NT2/D1 (cell line): ENCODE data around the gene PTCD1.
"Not testable (repeated sequence)": the region's sequence is repeated elsewhere in the genome, so short reads cannot be mapped to it uniquely, and the experiment has no call there.

Source experiments
- SUZ12 ChIP-seq: IDR thresholded peaks from 2 replicates; pipeline ENCODE4 v1.6.1; 2011; ENCODE audit not compliant: insufficient read length, insufficient read depth; ENCODE audit errors: extremely low read depth
- YY1 ChIP-seq: IDR thresholded peaks from 2 replicates; pipeline ENCODE4 v1.6.1; 2011; ENCODE audit not compliant: insufficient read length, insufficient read depth
- ZNF274 ChIP-seq: IDR thresholded peaks from 2 replicates; pipeline ENCODE4 v1.6.1; 2011; ENCODE audit warnings: mild to moderate bottlenecking, low read depth, low read length

DNA sequence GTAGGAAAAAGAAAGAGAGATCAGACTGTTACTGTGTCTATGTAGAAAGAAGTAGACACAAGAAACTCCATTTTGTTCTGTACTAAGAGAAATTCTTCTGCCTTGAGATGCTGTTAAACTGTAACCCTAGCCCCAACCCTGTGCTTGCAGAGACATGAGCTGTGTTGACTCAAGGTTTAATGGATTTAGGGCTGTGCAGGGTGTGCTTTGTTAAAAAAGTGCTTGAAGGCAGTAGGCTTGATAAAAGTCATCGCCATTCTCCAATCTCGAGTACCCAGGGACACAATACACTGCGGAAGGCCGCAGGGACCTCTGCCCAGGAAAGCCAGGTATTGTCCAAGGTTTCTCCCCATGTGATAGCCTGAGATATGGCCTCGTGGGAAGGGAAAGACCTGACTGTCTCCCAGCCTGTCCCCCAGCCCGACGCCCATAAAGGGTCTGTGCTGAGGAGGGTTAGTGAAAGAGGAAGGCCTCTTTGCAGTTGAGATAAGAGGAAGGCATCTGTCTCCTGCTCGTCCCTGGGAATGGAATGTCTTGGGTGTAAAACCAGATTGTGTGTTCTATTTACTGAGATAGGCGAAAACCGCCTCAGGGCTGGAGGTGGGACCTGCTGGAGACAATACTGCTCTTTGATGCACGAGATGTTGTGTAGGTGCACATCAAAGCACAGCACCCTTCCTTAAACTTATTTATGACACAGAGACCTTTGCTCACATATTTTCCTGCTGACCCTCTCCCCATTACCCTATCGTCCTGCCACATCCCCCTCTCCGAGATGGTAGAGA lies 6.7 kb downstream of the PTCD1 start:
- not testable (repeated sequence) for TF ChIP-seq ZNF274, YY1, SUZ12
